HCT116 (cell line): ENCODE results near the gene LFNG. TPM values are rescaled to one million over a fixed set of nuclear protein-coding genes. Genes with fewer than 3 reads are reported as not detected.

Experiments used
- ATAC-seq: fragments of 200-7000 bp; cut with Tn5 transposase; 2 replicates; pipeline ENCODE4 v1.9.1; 2020; ENCODE audit warnings: mild to moderate bottlenecking, moderate library complexity
- BruUV-seq: library from RNA; stranded (reverse); fragments of 400-500 nt; replicated peaks from 2 replicates; lab custom pipeline; 2021; lab: Mats Ljungman, UMichigan
- CTCF ChIA-PET: fragments of 300-600 bp; sonication (Branson Sonifier 250); formaldehyde crosslinking; loops from one replicate; lab custom pipeline; 2021; ENCODE audit warnings: antibody characterized with exemption; lab: Charles Lee
- POLR2A ChIA-PET: fragments of 300-600, 350-600 bp; sonication (Branson Sonifier 250); formaldehyde crosslinking; loops from one replicate; lab custom pipeline; 2021; ENCODE audit warnings: antibody characterized with exemption; lab: Charles Lee
- RAD21 ChIA-PET, 2 experiments: fragments of 300-600 bp; sonication (Branson Sonifier 250); formaldehyde crosslinking; loops; one replicate each; lab custom pipeline; 2023; ENCODE audit warnings: low total read pairs in 2 of 2; ENCODE audit not compliant: uncharacterized antibody in 2 of 2, unreplicated experiment in 2 of 2, low non-redundant PET in 1 of 2; lab: Charles Lee
- DNase-seq: peaks from one replicate; pipeline ENCODE4 v3.0.0-alpha.2; 2010; ENCODE audit warnings: low read depth, low spot score
- H2AFZ ChIP-seq: fragments of 200-600 bp; shearing (Covaris generic), sonication (generic); 2 replicates; pipeline ENCODE4 v1.6.1; 2017; ENCODE audit warnings: low read depth, mixed run types, mixed read lengths, antibody characterized with exemption, low read length; ENCODE audit not compliant: poor library complexity, severe bottlenecking
- H3K27ac ChIP-seq: 2 replicates; pipeline ENCODE4 v1.5.1; 2012; ENCODE audit warnings: low read depth, low read length
- H3K27me3 ChIP-seq: fragments of 200-600 bp; sonication (generic); 2 replicates; pipeline ENCODE4 v1.6.1; 2016; ENCODE audit warnings: mixed run types, low read length, mixed read lengths; ENCODE audit not compliant: insufficient read depth
- H3K36me3 ChIP-seq, 2 experiments: fragments of 200-500 bp in 1 of 2; fragments of 200-600 bp in 1 of 2; sonication (Bioruptor generic) in 1 of 2; sonication (generic) in 1 of 2; 2 replicates each; pipeline versions ENCODE4 v1.5.1 to v1.6.1; 2014 to 2016; ENCODE audit warnings: low read length in 2 of 2, inconsistent platforms in 1 of 2, mixed read lengths in 1 of 2, mixed run types in 1 of 2; ENCODE audit not compliant: insufficient read depth in 2 of 2, control insufficient read depth in 1 of 2
- H3K4me1 ChIP-seq, 2 experiments: fragments of 200-600 bp in 1 of 2; sonication (generic) in 1 of 2; 2 replicates each; pipeline versions ENCODE4 v1.5.1 to v1.6.1; 2012 to 2017; ENCODE audit warnings: low read length in 2 of 2, inconsistent platforms in 1 of 2, mild to moderate bottlenecking in 1 of 2, mixed read lengths in 1 of 2, mixed run types in 1 of 2, moderate library complexity in 1 of 2; ENCODE audit not compliant: insufficient read depth in 2 of 2, control insufficient read depth in 1 of 2
- H3K4me2 ChIP-seq: fragments of 200-600 bp; sonication (generic); 2 replicates; pipeline ENCODE4 v1.6.1; 2017; ENCODE audit warnings: mixed run types, low read length, mixed read lengths
- H3K4me3 ChIP-seq, 2 experiments: fragments of 200-600 bp in 1 of 2; sonication (generic) in 1 of 2; replicated peaks in 1 of 2; 2 replicates each; pipeline ENCODE4 v1.5.1; 2011 to 2016; ENCODE audit warnings: low read length in 2 of 2, control low read depth in 1 of 2, low read depth in 1 of 2, mild to moderate bottlenecking in 1 of 2, mixed read lengths in 1 of 2, mixed run types in 1 of 2
- H3K79me2 ChIP-seq: fragments of 200-600 bp; sonication (generic); 2 replicates; pipeline ENCODE4 v1.6.1; 2017; ENCODE audit warnings: mild to moderate bottlenecking, mixed run types, low read length, moderate library complexity, mixed read lengths; ENCODE audit not compliant: insufficient read depth
- H3K9ac ChIP-seq: fragments of 200-600 bp; sonication (generic); 2 replicates; pipeline ENCODE4 v1.6.1; 2016; ENCODE audit warnings: low read length, mixed read lengths
- H3K9me2 ChIP-seq: fragments of 200-600 bp; sonication (generic), shearing (Covaris generic); 2 replicates; pipeline ENCODE4 v1.6.1; 2017; ENCODE audit warnings: mixed run types, mild to moderate bottlenecking, moderate library complexity; ENCODE audit not compliant: insufficient read depth
- H3K9me3 ChIP-seq, 2 experiments: fragments of 200-500 bp in 1 of 2; fragments of 200-600 bp in 1 of 2; sonication (Bioruptor generic) in 1 of 2; sonication (generic) in 1 of 2; 2 replicates each; pipeline ENCODE4 v1.6.1; 2014 to 2017; ENCODE audit warnings: low read length in 2 of 2, mixed read lengths in 2 of 2, inconsistent platforms in 1 of 2, low read depth in 1 of 2, mild to moderate bottlenecking in 1 of 2, mixed run types in 1 of 2, moderate library complexity in 1 of 2; ENCODE audit not compliant: control insufficient read depth in 1 of 2, insufficient read depth in 1 of 2
- H4K20me1 ChIP-seq: fragments of 200-600 bp; sonication (generic), shearing (Covaris generic); 2 replicates; pipeline ENCODE4 v1.6.1; 2017; ENCODE audit warnings: mixed run types, mild to moderate bottlenecking, moderate library complexity; ENCODE audit not compliant: insufficient read depth
- CEBPB ChIP-seq: IDR thresholded peaks from 2 replicates; pipeline ENCODE4 v1.6.1; 2012; ENCODE audit warnings: low read depth
- FOSL1 ChIP-seq: IDR thresholded peaks from 2 replicates; pipeline ENCODE4 v1.6.1; 2012; ENCODE audit warnings: low read depth
- JUND ChIP-seq: IDR thresholded peaks from 2 replicates; pipeline ENCODE4 v1.6.1; 2012
- REST ChIP-seq: IDR thresholded peaks from 2 replicates; pipeline ENCODE4 v1.6.1; 2012; ENCODE audit warnings: low read depth
- ZNF274 ChIP-seq: fragments of 200-500 bp; sonication (Bioruptor generic); IDR thresholded peaks from 2 replicates; pipeline ENCODE4 v1.6.1; 2014; ENCODE audit warnings: mild to moderate bottlenecking, low read depth, low read length, inconsistent platforms
- intact Hi-C: fragments of 100-400 bp; cut with micrococcal nuclease; formaldehyde crosslinking; loops from 2 replicates; pipeline ENCODE4 v1.10.0; 2022
- total RNA-seq: library from RNA; stranded (reverse); gene quantifications from one replicate; pipeline ENCODE4 v1.2.1, GENCODE V29; 2021; ENCODE audit not compliant: unreplicated experiment
- TF ChIP-seq, protein P1 (sequence below): IDR thresholded peaks from 2 replicates; pipeline ENCODE4 v1.6.1; 2011; ENCODE audit warnings: mild to moderate bottlenecking, low read length, moderate library complexity; ENCODE audit not compliant: insufficient replicate concordance; ENCODE audit errors: extremely low read depth

LFNG gene
- total RNA-seq, 1 experiment from 2014 or later, result 14.3 TPM

- POLR2A ChIA-PET, result no interaction called here
- ATAC-seq, result peak; percentile 38; the same call in 1 of the 2 replicates
These were observed 18.6 kb downstream of the LFNG start for GRCh38 chr7:2537981-2538851.

More at GRCh38 chr7:2537981-2538851, 18.6 kb downstream of the LFNG start:
- ChIA-PET RAD21 (no interaction called here), CTCF (no interaction called here)
- no peak overlapping the region; the same call in 1 of the 2 replicates for H3K27ac ChIP-seq
- peaks cover 0 to 6% of the 10 kb centered on the region in 2 experiments; a peak in 3 of 4 replicates for H3K36me3 ChIP-seq
- TF ChIP-seq CEBPB, result no peak
- no peak for TF ChIP-seq FOSL1
- no peak for TF ChIP-seq ZNF274
- TF ChIP-seq, protein P1, sequence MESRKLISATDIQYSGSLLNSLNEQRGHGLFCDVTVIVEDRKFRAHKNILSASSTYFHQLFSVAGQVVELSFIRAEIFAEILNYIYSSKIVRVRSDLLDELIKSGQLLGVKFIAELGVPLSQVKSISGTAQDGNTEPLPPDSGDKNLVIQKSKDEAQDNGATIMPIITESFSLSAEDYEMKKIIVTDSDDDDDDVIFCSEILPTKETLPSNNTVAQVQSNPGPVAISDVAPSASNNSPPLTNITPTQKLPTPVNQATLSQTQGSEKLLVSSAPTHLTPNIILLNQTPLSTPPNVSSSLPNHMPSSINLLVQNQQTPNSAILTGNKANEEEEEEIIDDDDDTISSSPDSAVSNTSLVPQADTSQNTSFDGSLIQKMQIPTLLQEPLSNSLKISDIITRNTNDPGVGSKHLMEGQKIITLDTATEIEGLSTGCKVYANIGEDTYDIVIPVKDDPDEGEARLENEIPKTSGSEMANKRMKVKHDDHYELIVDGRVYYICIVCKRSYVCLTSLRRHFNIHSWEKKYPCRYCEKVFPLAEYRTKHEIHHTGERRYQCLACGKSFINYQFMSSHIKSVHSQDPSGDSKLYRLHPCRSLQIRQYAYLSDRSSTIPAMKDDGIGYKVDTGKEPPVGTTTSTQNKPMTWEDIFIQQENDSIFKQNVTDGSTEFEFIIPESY, result no peak
- no peak for TF ChIP-seq JUND
- no peak for TF ChIP-seq REST
- no peak overlapping the region for H3K9ac ChIP-seq
- no peak for DNase-seq
- H2AFZ ChIP-seq, result no peak overlapping the region
- H3K4me2 ChIP-seq, result no peak overlapping the region
- H4K20me1 ChIP-seq, result no peaks in the 10 kb centered on the region
- intact Hi-C loops, result no loop called here
- H3K79me2 ChIP-seq, result no peaks in the 10 kb centered on the region
- BruUV-seq, result TSS peak; percentile 31
- H3K9me2 ChIP-seq, result no peaks in the 10 kb centered on the region
- no peaks in the 10 kb centered on the region for H3K4me1 ChIP-seq
- H3K4me3 ChIP-seq, result no peak overlapping the region
- H3K9me3 ChIP-seq, result no peaks in the 10 kb centered on the region
- H3K27me3 ChIP-seq, result no peaks in the 10 kb centered on the region
